Naive thymus-derived CD4-positive, alpha-beta T cell (primary cell): ENCODE measurements around the gene CBX7. TPM values are rescaled to one million over a fixed set of nuclear protein-coding genes. Genes with fewer than 3 reads are reported as not detected.

ENCODE experiments used
- ATAC-seq: fragments of 150-1000 bp; cut with Tn5 transposase; 2 replicates; pipeline ENCODE4 v1.10.0; 2021; ENCODE audit warnings: mild to moderate bottlenecking, moderate library complexity
- CTCF ChIA-PET: fragments of 350-600 bp; sonication (Branson Sonifier 250); formaldehyde crosslinking; loops from one replicate; lab custom pipeline; 2021; ENCODE audit warnings: antibody characterized with exemption; lab: Charles Lee
- POLR2A ChIA-PET: fragments of 350-600 bp; sonication (Branson Sonifier 250); formaldehyde crosslinking; loops from one replicate; lab custom pipeline; 2021; ENCODE audit warnings: antibody characterized with exemption, inconsistent platforms; lab: Charles Lee
- DNase-seq, 9 donors: peaks; one replicate each; pipeline versions ENCODE4 v3.0.0 to v3.0.0-alpha.2; 2020 to 2022; ENCODE audit warnings: mixed read lengths in 1 of 9
- H3K27ac ChIP-seq: one replicate; pipeline ENCODE4 v1.7.0; 2013; ENCODE audit warnings: mild to moderate bottlenecking, low read depth, low read length, moderate library complexity
- H3K27me3 ChIP-seq, 2 donors: one replicate each; pipeline ENCODE4 v1.7.0; 2013; ENCODE audit warnings: low read length in 2 of 2, mild to moderate bottlenecking in 2 of 2, moderate library complexity in 2 of 2; ENCODE audit not compliant: control insufficient read depth in 2 of 2, insufficient read depth in 2 of 2
- H3K36me3 ChIP-seq, 3 experiments: 1 replicate in 2 of 3; 2 replicates in 1 of 3; pipeline ENCODE4 v1.7.0; 2013; ENCODE audit warnings: low read length in 3 of 3, mild to moderate bottlenecking in 3 of 3, moderate library complexity in 1 of 3; ENCODE audit not compliant: insufficient read depth in 3 of 3, control insufficient read depth in 2 of 3
- H3K4me1 ChIP-seq, 2 donors: one replicate each; pipeline ENCODE4 v1.7.0; 2013; ENCODE audit warnings: low read length in 2 of 2, mild to moderate bottlenecking in 2 of 2, moderate library complexity in 1 of 2; ENCODE audit not compliant: control insufficient read depth in 2 of 2, insufficient read depth in 2 of 2
- H3K4me3 ChIP-seq: 2 replicates; pipeline ENCODE4 v1.7.0; 2013; ENCODE audit warnings: mild to moderate bottlenecking, low read length
- H3K9me3 ChIP-seq, 3 experiments: 1 replicate in 2 of 3; 2 replicates in 1 of 3; pipeline ENCODE4 v1.7.0; 2013; ENCODE audit warnings: low read length in 3 of 3; ENCODE audit not compliant: control insufficient read depth in 2 of 3
- H3K27ac Mint-ChIP-seq, 9 donors: one replicate each; pipeline ENCODE4 v1.8.0; 2020 to 2022; ENCODE audit warnings: mixed read lengths in 9 of 9, mild to moderate bottlenecking in 8 of 9, moderate library complexity in 5 of 9, inconsistent platforms in 2 of 9
- H3K27me3 Mint-ChIP-seq, 5 donors: one replicate each; pipeline ENCODE4 v1.8.0; 2021 to 2022; ENCODE audit warnings: mixed read lengths in 5 of 5, mild to moderate bottlenecking in 1 of 5
- H3K36me3 Mint-ChIP-seq, 5 donors: one replicate each; pipeline ENCODE4 v1.8.0; 2020 to 2022; ENCODE audit warnings: mixed read lengths in 5 of 5, mild to moderate bottlenecking in 3 of 5, inconsistent platforms in 1 of 5
- H3K4me1 Mint-ChIP-seq, 7 donors: one replicate each; pipeline ENCODE4 v1.8.0; 2020 to 2022; ENCODE audit warnings: mixed read lengths in 7 of 7, mild to moderate bottlenecking in 3 of 7, inconsistent platforms in 1 of 7
- H3K4me3 Mint-ChIP-seq, 10 donors: one replicate each; pipeline ENCODE4 v1.8.0; 2020 to 2022; ENCODE audit warnings: mild to moderate bottlenecking in 10 of 10, mixed read lengths in 10 of 10, moderate library complexity in 6 of 10, inconsistent platforms in 2 of 10
- H3K9me3 Mint-ChIP-seq, 11 donors: one replicate each; pipeline ENCODE4 v1.8.0; 2020 to 2022; ENCODE audit warnings: mixed read lengths in 11 of 11, mild to moderate bottlenecking in 4 of 11, inconsistent platforms in 1 of 11, moderate library complexity in 1 of 11
- intact Hi-C, 2 donors: fragments of 100-400 bp; cut with micrococcal nuclease; formaldehyde crosslinking; loops; one replicate each; pipeline ENCODE4 v1.15.1; 2023
- polyA plus RNA-seq, 2 donors: library from polyadenylated mRNA; unstranded; fragments of 300-500 nt; fragmentation: Illumina TruSeq; gene quantifications; one replicate each; pipeline ENCODE4 v1.2.3, GENCODE V29; 2021
- total RNA-seq, 6 experiments: library from RNA in 5 of 6; stranded (reverse) in 5 of 6; gene quantifications; 1 replicate in 5 of 6; 2 replicates in 1 of 6; pipeline ENCODE4 v1.2.3 and lab custom pipeline; 2021 to 2026

The CBX7 gene
- total and polyA plus RNA-seq, 7 experiments from 2014 or later, result 14.2 to 164 (median 74.9) TPM

GRCh38 chr22:39134366-39135091 is 18.0 kb downstream of the CBX7 start:
- H3K36me3 ChIP-seq, result peaks cover 0 to 63% (median 4%) of the 10 kb centered on the region in 3 experiments
- H3K36me3 Mint-ChIP-seq, result peaks cover 0 to 16% (median 3%) of the 10 kb centered on the region in 5 donors

GRCh38 chr22:39133871-39134270 is 18.6 kb downstream of the CBX7 start:
- Mint-ChIP-seq H3K4me3 (no peak overlapping the region), H3K9me3 (no peaks in the 10 kb centered on the region), H3K27ac (no peak overlapping the region), H3K4me1 (peaks cover 0 to 13% (median 7%) of the 10 kb centered on the region in 7 donors), H3K27me3 (no peaks in the 10 kb centered on the region), H3K36me3 (peaks cover 0 to 16% (median 3%) of the 10 kb centered on the region in 5 donors)
- Histone ChIP-seq H3K9me3 (no peaks in the 10 kb centered on the region), H3K27me3 (no peaks in the 10 kb centered on the region), H3K36me3 (peaks cover 0 to 61% (median 4%) of the 10 kb centered on the region in 3 experiments), H3K4me3 (no peak overlapping the region), H3K27ac (no peak overlapping the region), H3K4me1 (no peaks in the 10 kb centered on the region)
- CTCF ChIA-PET, result interaction anchor here (1.1 kb wide), 1 partner anchor 184 kb away, joined by 3 read pairs; no protein-coding TSS in a partner anchor
- intact Hi-C loops, result no loop called here
- POLR2A ChIA-PET, result interaction anchor here (0.5 to 1.1 kb wide), 3 partner anchors 9 to 54 kb away, joined by 3 to 7 read pairs (median 5); no protein-coding TSS in a partner anchor
- DNase-seq, result no peak
- ATAC-seq, result no peak

More at GRCh38 chr22:39134366-39135091, 18.0 kb downstream of the CBX7 start:
- Histone ChIP-seq H3K4me1 (no peaks in the 10 kb centered on the region), H3K4me3 (no peak overlapping the region), H3K27me3 (no peaks in the 10 kb centered on the region), H3K27ac (no peak overlapping the region), H3K9me3 (no peaks in the 10 kb centered on the region)
- DNase-seq (no peak), ATAC-seq (no peak)
- no peaks in the 10 kb centered on the region for H3K27me3 Mint-ChIP-seq
- H3K4me1 Mint-ChIP-seq, result peaks cover 0 to 13% (median 7%) of the 10 kb centered on the region in 7 donors
- H3K9me3 Mint-ChIP-seq, result no peaks in the 10 kb centered on the region
- peak overlapping the region in 1 of 9 donors; percentile 31 for H3K27ac Mint-ChIP-seq
- ChIA-PET CTCF (interaction anchor here (1.1 to 1.4 kb wide), 2 partner anchors 15 to 183 kb away, joined by 3 read pairs; no protein-coding TSS in a partner anchor), POLR2A (interaction anchor here (0.5 to 2.3 kb wide), 4 partner anchors 8 to 184 kb away, joined by 3 to 8 read pairs (median 5); partner anchors contain the start of gene RPL3)
- H3K4me3 Mint-ChIP-seq, result no peak overlapping the region
- intact Hi-C loops, result loop anchor here in 1 of 2 donors (1.0 kb wide), 1 partner anchor 177 kb away; no protein-coding TSS in a partner anchor

- no peaks in the 10 kb centered on the region for H3K4me1 ChIP-seq
- H3K9me3 Mint-ChIP-seq, result no peaks in the 10 kb centered on the region
- intact Hi-C loops, result no loop called here
- no peaks in the 10 kb centered on the region for H3K9me3 ChIP-seq
- H3K27me3 Mint-ChIP-seq, result no peaks in the 10 kb centered on the region
- H3K27ac Mint-ChIP-seq, result peak overlapping the region in 1 of 9 donors; percentile 32
- H3K27ac ChIP-seq, result no peak overlapping the region
- DNase-seq (no peak), ATAC-seq (no peak)
- no peak overlapping the region for H3K4me3 Mint-ChIP-seq
- peaks cover 0 to 13% (median 0%) of the 10 kb centered on the region in 7 donors for H3K4me1 Mint-ChIP-seq
- no peak overlapping the region for H3K4me3 ChIP-seq
- H3K27me3 ChIP-seq, result no peaks in the 10 kb centered on the region
- H3K36me3 Mint-ChIP-seq, result peaks cover 0 to 16% (median 3%) of the 10 kb centered on the region in 5 donors
- ChIA-PET CTCF (no interaction called here), POLR2A (interaction anchor here (0.7 kb wide), 1 partner anchor 18 kb away, joined by 5 read pairs; no protein-coding TSS in a partner anchor)
- peaks cover 0 to 54% (median 4%) of the 10 kb centered on the region in 3 experiments for H3K36me3 ChIP-seq
These were observed 19.5 kb downstream of the CBX7 start for GRCh38 chr22:39132871-39133524.

- H3K9me3 Mint-ChIP-seq, result no peaks in the 10 kb centered on the region
- no peak for ATAC-seq
- POLR2A ChIA-PET, result no interaction called here
- H3K4me1 Mint-ChIP-seq, result peaks cover 0 to 13% (median 0%) of the 10 kb centered on the region in 7 donors
- no peak for DNase-seq
- peak overlapping the region in 1 of 9 donors; percentile 32 for H3K27ac Mint-ChIP-seq
- Histone ChIP-seq H3K27me3 (no peaks in the 10 kb centered on the region), H3K4me1 (no peaks in the 10 kb centered on the region), H3K36me3 (peaks cover 0 to 54% (median 4%) of the 10 kb centered on the region in 3 experiments), H3K27ac (no peak overlapping the region), H3K9me3 (no peaks in the 10 kb centered on the region), H3K4me3 (no peak overlapping the region)
- intact Hi-C loops, result no loop called here
- no peaks in the 10 kb centered on the region for H3K27me3 Mint-ChIP-seq
- peaks cover 0 to 16% (median 3%) of the 10 kb centered on the region in 5 donors for H3K36me3 Mint-ChIP-seq
- CTCF ChIA-PET, result no interaction called here
- H3K4me3 Mint-ChIP-seq, result no peak overlapping the region
These were observed 20.2 kb downstream of the CBX7 start for GRCh38 chr22:39132281-39132680.

GRCh38 chr22:39130892-39131855 is 21.3 kb downstream of the CBX7 start:
- DNase-seq, result no peak
- peaks cover 0 to 13% (median 3%) of the 10 kb centered on the region in 5 donors for H3K36me3 Mint-ChIP-seq
- peaks cover 0 to 2% (median 0%) of the 10 kb centered on the region in 11 donors for H3K9me3 Mint-ChIP-seq
- H3K27me3 Mint-ChIP-seq, result no peaks in the 10 kb centered on the region
- CTCF ChIA-PET, result no interaction called here
- intact Hi-C loops, result no loop called here
- POLR2A ChIA-PET, result interaction anchor here (0.5 kb wide), 1 partner anchor 173 kb away, joined by 3 read pairs; no protein-coding TSS in a partner anchor
- H3K4me1 Mint-ChIP-seq, result peaks cover 0 to 13% (median 0%) of the 10 kb centered on the region in 7 donors
- Histone ChIP-seq H3K4me1 (no peaks in the 10 kb centered on the region), H3K27me3 (no peaks in the 10 kb centered on the region), H3K4me3 (no peak overlapping the region), H3K36me3 (peaks cover 0 to 47% (median 4%) of the 10 kb centered on the region in 3 experiments), H3K9me3 (no peaks in the 10 kb centered on the region), H3K27ac (no peak overlapping the region)
- ATAC-seq, result no peak
- peak overlapping the region in 2 of 9 donors; percentile 38 to 72 for H3K27ac Mint-ChIP-seq
- no peak overlapping the region for H3K4me3 Mint-ChIP-seq
